OCI-LY1 (cell line): Measurements from ENCODE around the gene CASKIN2.

Experiments
- H2AFZ ChIP-seq: fragments of 200-600 bp; sonication (generic), shearing (Covaris generic); 2 replicates; pipeline ENCODE4 v1.6.0; 2014; ENCODE audit warnings: antibody characterized with exemption, mild to moderate bottlenecking, low read length
- H3F3A ChIP-seq: fragments of 200-600 bp; sonication (generic), shearing (Covaris generic); 2 replicates; pipeline ENCODE4 v1.6.0; 2014; ENCODE audit warnings: mild to moderate bottlenecking, antibody characterized with exemption, low read length, moderate library complexity; ENCODE audit not compliant: insufficient read depth
- H3K27ac ChIP-seq: fragments of 200-600 bp; sonication (generic); 2 replicates; pipeline ENCODE4 v1.5.1; 2014; ENCODE audit warnings: low read length, mixed run types, mild to moderate bottlenecking, low read depth; ENCODE audit not compliant: poor library complexity, severe bottlenecking
- H3K27me3 ChIP-seq: fragments of 200-600 bp; sonication (generic); 2 replicates; pipeline ENCODE4 v1.6.0; 2014; ENCODE audit warnings: antibody characterized with exemption, mild to moderate bottlenecking, low read length, moderate library complexity; ENCODE audit not compliant: insufficient read depth
- H3K36me3 ChIP-seq: fragments of 200-600 bp; sonication (generic); 2 replicates; pipeline ENCODE4 v1.6.1; 2014; ENCODE audit warnings: mild to moderate bottlenecking, antibody characterized with exemption, low read length, moderate library complexity, mixed read lengths; ENCODE audit not compliant: insufficient read depth
- H3K4me1 ChIP-seq: fragments of 200-600 bp; sonication (generic); 2 replicates; pipeline ENCODE4 v1.5.1; 2014; ENCODE audit warnings: mild to moderate bottlenecking, low read length, moderate library complexity; ENCODE audit not compliant: insufficient read depth, severe bottlenecking
- H3K4me2 ChIP-seq: fragments of 200-600 bp; sonication (generic), shearing (Covaris generic); 2 replicates; pipeline ENCODE4 v1.6.1; 2014; ENCODE audit warnings: low read length
- H3K4me3 ChIP-seq: fragments of 200-600 bp; sonication (generic); 2 replicates; pipeline ENCODE4 v1.5.1; 2014; ENCODE audit warnings: low read length, low read depth, mild to moderate bottlenecking, mixed read lengths; ENCODE audit not compliant: poor library complexity, severe bottlenecking
- H3K79me2 ChIP-seq: fragments of 200-600 bp; shearing (Covaris generic); 2 replicates; pipeline ENCODE4 v1.6.1; 2016; ENCODE audit warnings: mixed run types, low read length, mixed read lengths; ENCODE audit not compliant: insufficient read depth
- H3K9ac ChIP-seq: fragments of 200-600 bp; sonication (generic), shearing (Covaris generic); 2 replicates; pipeline ENCODE4 v1.6.1; 2014; ENCODE audit warnings: mild to moderate bottlenecking, low read length, mixed read lengths
- H3K9me2 ChIP-seq: fragments of 200-600 bp; sonication (generic), shearing (Covaris generic); 2 replicates; pipeline ENCODE4 v1.6.1; 2014; ENCODE audit warnings: low read depth, mild to moderate bottlenecking, low read length, mixed read lengths
- H3K9me3 ChIP-seq: fragments of 200-600 bp; shearing (Covaris generic); 2 replicates; pipeline ENCODE4 v1.6.1; 2014; ENCODE audit warnings: low read length, mixed read lengths
- H4K20me1 ChIP-seq: fragments of 200-600 bp; sonication (generic), shearing (Covaris generic); 2 replicates; pipeline ENCODE4 v1.6.0; 2016; ENCODE audit warnings: mild to moderate bottlenecking, low read length; ENCODE audit not compliant: insufficient read depth
- CTCF ChIP-seq: fragments of 200-600 bp; sonication (generic), shearing (Covaris generic); IDR thresholded peaks from 2 replicates; pipeline ENCODE4 v1.5.1; 2017; ENCODE audit warnings: mild to moderate bottlenecking, antibody characterized with exemption, low read length, moderate library complexity, mixed read lengths
- EZH2 ChIP-seq: fragments of 200-600 bp; sonication (generic), shearing (Covaris generic); IDR thresholded peaks from 2 replicates; pipeline ENCODE4 v1.8.0; 2017; ENCODE audit warnings: borderline replicate concordance, mixed run types, mild to moderate bottlenecking, antibody characterized with exemption, low read length, moderate library complexity, mixed read lengths

Gene CASKIN2

DNA sequence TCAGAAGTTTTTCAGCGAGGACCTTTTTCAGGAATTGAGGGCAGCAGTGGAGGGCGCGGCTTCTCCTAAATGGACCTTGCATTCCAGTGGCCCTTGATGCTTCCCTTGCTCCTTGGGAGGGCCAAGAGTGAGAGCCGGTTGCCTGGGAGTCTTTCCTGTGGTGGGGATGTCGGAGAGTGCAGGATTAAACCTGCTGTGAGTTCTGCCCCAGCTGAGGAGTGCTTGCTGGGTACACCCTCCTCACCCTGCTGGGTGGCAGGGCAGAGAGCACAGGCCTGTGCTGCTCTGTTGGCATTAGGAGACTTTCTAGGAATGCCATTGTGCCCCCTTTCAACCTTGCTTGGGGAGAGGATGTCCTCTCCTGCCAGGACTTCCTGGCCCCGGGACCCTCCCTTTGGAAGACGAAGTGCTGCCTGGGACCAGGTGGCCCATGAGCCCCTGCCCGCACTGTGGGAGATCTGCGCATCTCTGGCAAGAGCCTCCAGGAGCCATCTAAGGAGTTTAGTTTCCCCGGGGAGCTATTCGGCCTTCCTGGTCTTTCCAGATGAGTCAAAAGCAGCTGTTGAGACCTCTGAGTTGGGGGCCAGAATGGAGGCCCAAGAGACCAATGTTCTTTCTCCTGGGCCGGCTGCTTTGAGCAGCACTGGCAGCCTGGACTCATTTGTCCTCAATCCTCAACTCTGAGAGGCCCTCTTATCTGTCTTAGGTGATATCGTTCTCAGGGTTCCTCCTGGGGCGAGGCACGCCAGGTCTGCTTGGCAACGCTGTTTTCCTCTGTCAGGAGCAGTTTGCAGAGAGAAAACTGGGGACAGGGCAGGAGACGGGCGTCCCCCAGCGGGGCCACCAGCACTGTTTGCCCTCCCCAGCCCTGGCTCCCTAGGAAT lies 15.7 kb upstream of the CASKIN2 start:
- Histone ChIP-seq H3K27ac (no peak overlapping the region), H3K36me3 (no peaks in the 10 kb centered on the region), H3K27me3 (peaks cover 6% of the 10 kb centered on the region; the same call in 1 of the 2 replicates), H3K9me2 (no peaks in the 10 kb centered on the region), H4K20me1 (no peaks in the 10 kb centered on the region), H3K9me3 (no peaks in the 10 kb centered on the region), H3K79me2 (no peaks in the 10 kb centered on the region), H3K4me3 (no peak overlapping the region), H3F3A (no peaks in the 10 kb centered on the region), H3K4me1 (peaks cover 6% of the 10 kb centered on the region), H3K9ac (no peak overlapping the region), H3K4me2 (no peak overlapping the region), H2AFZ (no peak overlapping the region)
- TF ChIP-seq EZH2, result no peak
- no peak for TF ChIP-seq CTCF

DNA sequence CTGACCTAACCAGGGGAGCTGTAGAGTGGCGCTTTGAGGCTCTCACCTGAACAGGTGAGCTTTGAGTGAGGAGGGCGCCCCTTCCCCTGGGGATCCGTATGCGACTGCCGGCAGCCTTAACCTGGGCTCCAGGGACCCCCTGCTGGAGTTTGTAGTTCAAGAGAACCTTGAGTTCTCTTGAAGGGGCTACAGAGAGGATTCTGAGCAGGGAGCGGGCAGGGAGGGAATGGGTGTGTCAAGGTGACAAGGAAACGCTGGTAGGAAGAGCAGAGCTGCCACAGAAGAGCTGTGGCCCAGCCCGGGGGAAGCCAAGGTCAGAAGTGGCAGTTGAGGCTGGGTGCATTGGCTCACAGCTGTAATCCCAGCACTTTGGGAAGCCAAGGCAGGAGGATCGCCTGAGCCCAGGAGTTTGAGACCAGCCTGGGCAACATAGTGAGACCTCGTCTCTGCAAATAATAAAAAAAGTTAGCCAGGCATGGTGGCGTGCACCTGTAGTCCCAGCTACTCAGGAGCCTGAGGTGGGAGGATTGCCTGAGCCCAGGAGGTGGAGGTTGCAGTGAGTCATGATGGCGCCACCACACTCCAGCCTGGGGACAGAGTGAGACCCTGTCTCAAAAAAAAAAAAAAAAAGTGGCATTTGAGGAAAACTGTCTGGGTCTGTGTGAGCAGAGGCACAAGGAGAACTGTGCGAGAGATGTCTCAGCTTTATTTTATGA lies 11.4 kb upstream of the CASKIN2 start:
- Histone ChIP-seq H3K27me3 (peaks cover 7% of the 10 kb centered on the region; the same call in 1 of the 2 replicates), H3K79me2 (no peaks in the 10 kb centered on the region), H3K4me2 (peak overlapping the region; percentile 72), H4K20me1 (no peaks in the 10 kb centered on the region), H3K4me1 (peaks cover 11% of the 10 kb centered on the region), H3K36me3 (no peaks in the 10 kb centered on the region), H2AFZ (no peak overlapping the region), H3K9me2 (no peaks in the 10 kb centered on the region), H3K9me3 (no peaks in the 10 kb centered on the region), H3K9ac (no peak overlapping the region), H3K4me3 (peak overlapping the region; percentile 57), H3K27ac (no peak overlapping the region), H3F3A (no peaks in the 10 kb centered on the region)
- no peak for TF ChIP-seq EZH2
- TF ChIP-seq CTCF, result no peak

- Histone ChIP-seq H3K27me3 (peaks cover 7% of the 10 kb centered on the region; the same call in 1 of the 2 replicates), H3K9ac (peak overlapping the region; percentile 44; the same call in 1 of the 2 replicates), H3K27ac (no peak overlapping the region), H3K4me3 (peak overlapping the region; percentile 57), H3K4me2 (peak overlapping the region; percentile 72), H3K9me3 (no peaks in the 10 kb centered on the region), H3K36me3 (no peaks in the 10 kb centered on the region), H3K79me2 (no peaks in the 10 kb centered on the region), H3F3A (no peaks in the 10 kb centered on the region), H2AFZ (no peak overlapping the region), H3K9me2 (no peaks in the 10 kb centered on the region), H4K20me1 (no peaks in the 10 kb centered on the region), H3K4me1 (peaks cover 11% of the 10 kb centered on the region)
- TF ChIP-seq CTCF (no peak), EZH2 (no peak)
Observed at GRCh38 chr17:75525806-75526554, 10.6 kb upstream of the CASKIN2 start.
